ENCODE measurements around the gene SLC22A6.

SLC22A6 gene

GRCh38 chr11:62930157-62930556, 54.6 kb downstream of the SLC22A6 start:
- DNase-seq, result no peak

- DNase-seq, result no peak
These were observed 56.8 kb downstream of the SLC22A6 start for GRCh38 chr11:62928011-62928410.

GRCh38 chr11:62926680-62927455, 57.9 kb downstream of the SLC22A6 start:
- no peak for DNase-seq

All from SW 1271 (cell line).